Ishikawa (cell line): ENCODE measurements around the gene VASN.

ENCODE experiments used
- CEBPB ChIP-seq: IDR thresholded peaks from 2 replicates; pipeline ENCODE4 v1.6.1; 2012
- CREB1 ChIP-seq: IDR thresholded peaks from 2 replicates; pipeline ENCODE4 v1.6.1; 2012; ENCODE audit warnings: low read depth
- EGR1 ChIP-seq: IDR thresholded peaks from 2 replicates; pipeline ENCODE4 v1.6.1; 2012
- EP300 ChIP-seq: IDR thresholded peaks from 2 replicates; pipeline ENCODE4 v1.6.1; 2012; ENCODE audit warnings: borderline replicate concordance
- FOXM1 ChIP-seq: IDR thresholded peaks from 2 replicates; pipeline ENCODE4 v1.6.1; 2012; ENCODE audit warnings: low read depth, borderline replicate concordance
- NFIC ChIP-seq: IDR thresholded peaks from 2 replicates; pipeline ENCODE4 v1.6.1; 2012
- RAD21 ChIP-seq: IDR thresholded peaks from 2 replicates; pipeline ENCODE4 v1.6.1; 2012; ENCODE audit warnings: low read depth
- TAF1 ChIP-seq: IDR thresholded peaks from 2 replicates; pipeline ENCODE4 v1.6.1; 2012; ENCODE audit warnings: low read depth, mild to moderate bottlenecking
- TCF12 ChIP-seq: IDR thresholded peaks from 2 replicates; pipeline ENCODE4 v1.6.1; 2012; ENCODE audit warnings: low read depth
- TEAD4 ChIP-seq: IDR thresholded peaks from 2 replicates; pipeline ENCODE4 v1.6.1; 2012
- YY1 ChIP-seq: IDR thresholded peaks from 2 replicates; pipeline ENCODE4 v1.6.1; 2012; ENCODE audit warnings: low read depth
- ZBTB7A ChIP-seq: IDR thresholded peaks from 2 replicates; pipeline ENCODE4 v1.6.1; 2012; ENCODE audit warnings: low read depth
- TF ChIP-seq, protein P1 (sequence below): IDR thresholded peaks from 2 replicates; pipeline ENCODE4 v1.6.1; 2012
- TF ChIP-seq, protein P2 (sequence below): IDR thresholded peaks from 2 replicates; pipeline ENCODE4 v1.6.1; 2012
- TF ChIP-seq, protein P3 (sequence below): IDR thresholded peaks from 2 replicates; pipeline ENCODE4 v1.6.1; 2012; ENCODE audit warnings: low read depth, mild to moderate bottlenecking

The VASN gene

DNA sequence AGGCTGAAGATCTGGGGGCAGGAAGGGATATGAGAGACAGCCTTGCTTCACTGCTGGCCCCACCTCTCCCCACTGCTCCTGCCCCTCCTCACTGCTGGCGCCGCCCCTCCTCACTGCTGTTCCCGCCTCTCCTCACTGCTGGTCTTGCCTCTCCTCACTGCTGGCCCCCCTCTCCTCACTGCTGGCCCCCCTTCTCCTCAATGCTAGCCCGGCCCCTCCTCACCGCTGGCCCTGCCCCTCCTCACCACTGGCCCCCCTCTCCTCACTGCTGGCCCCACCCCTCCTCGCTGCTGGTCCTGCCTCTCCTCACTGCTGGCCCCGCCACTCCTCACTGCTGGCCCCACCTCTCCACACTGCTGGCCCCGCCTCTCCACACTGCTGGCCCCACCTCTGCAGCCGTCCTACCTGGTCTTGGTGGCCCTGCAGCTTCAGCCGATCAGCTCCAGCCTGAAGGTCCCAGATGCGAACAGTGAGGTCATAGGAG is 11.1 kb upstream of the VASN start:
- TF ChIP-seq EP300 (no peak), TEAD4 (no peak)

GRCh38 chr16:4361033-4361943 is 10.4 kb upstream of the VASN start:
- TF ChIP-seq RAD21, result no peak
- no peak for TF ChIP-seq TEAD4
- no peak for TF ChIP-seq ZBTB7A
- TF ChIP-seq EP300, result no peak
- TF ChIP-seq CREB1, result no peak
- TF ChIP-seq, protein P1, sequence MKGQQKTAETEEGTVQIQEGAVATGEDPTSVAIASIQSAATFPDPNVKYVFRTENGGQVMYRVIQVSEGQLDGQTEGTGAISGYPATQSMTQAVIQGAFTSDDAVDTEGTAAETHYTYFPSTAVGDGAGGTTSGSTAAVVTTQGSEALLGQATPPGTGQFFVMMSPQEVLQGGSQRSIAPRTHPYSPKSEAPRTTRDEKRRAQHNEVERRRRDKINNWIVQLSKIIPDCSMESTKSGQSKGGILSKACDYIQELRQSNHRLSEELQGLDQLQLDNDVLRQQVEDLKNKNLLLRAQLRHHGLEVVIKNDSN, result no peak
- TF ChIP-seq NFIC, result no peak
- TF ChIP-seq, protein P2, sequence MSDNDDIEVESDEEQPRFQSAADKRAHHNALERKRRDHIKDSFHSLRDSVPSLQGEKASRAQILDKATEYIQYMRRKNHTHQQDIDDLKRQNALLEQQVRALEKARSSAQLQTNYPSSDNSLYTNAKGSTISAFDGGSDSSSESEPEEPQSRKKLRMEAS, result no peak

- TF ChIP-seq EGR1, result no peak
- TF ChIP-seq, protein P3, sequence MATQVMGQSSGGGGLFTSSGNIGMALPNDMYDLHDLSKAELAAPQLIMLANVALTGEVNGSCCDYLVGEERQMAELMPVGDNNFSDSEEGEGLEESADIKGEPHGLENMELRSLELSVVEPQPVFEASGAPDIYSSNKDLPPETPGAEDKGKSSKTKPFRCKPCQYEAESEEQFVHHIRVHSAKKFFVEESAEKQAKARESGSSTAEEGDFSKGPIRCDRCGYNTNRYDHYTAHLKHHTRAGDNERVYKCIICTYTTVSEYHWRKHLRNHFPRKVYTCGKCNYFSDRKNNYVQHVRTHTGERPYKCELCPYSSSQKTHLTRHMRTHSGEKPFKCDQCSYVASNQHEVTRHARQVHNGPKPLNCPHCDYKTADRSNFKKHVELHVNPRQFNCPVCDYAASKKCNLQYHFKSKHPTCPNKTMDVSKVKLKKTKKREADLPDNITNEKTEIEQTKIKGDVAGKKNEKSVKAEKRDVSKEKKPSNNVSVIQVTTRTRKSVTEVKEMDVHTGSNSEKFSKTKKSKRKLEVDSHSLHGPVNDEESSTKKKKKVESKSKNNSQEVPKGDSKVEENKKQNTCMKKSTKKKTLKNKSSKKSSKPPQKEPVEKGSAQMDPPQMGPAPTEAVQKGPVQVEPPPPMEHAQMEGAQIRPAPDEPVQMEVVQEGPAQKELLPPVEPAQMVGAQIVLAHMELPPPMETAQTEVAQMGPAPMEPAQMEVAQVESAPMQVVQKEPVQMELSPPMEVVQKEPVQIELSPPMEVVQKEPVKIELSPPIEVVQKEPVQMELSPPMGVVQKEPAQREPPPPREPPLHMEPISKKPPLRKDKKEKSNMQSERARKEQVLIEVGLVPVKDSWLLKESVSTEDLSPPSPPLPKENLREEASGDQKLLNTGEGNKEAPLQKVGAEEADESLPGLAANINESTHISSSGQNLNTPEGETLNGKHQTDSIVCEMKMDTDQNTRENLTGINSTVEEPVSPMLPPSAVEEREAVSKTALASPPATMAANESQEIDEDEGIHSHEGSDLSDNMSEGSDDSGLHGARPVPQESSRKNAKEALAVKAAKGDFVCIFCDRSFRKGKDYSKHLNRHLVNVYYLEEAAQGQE, result no peak
- TF ChIP-seq, protein P1, result no peak
- TF ChIP-seq YY1, result no peak
- TF ChIP-seq NFIC, result no peak
- TF ChIP-seq CEBPB, result no peak
- TF ChIP-seq TCF12, result no peak
- no peak for TF ChIP-seq ZBTB7A
- no peak for TF ChIP-seq RAD21
- TF ChIP-seq, protein P2, result no peak
- TF ChIP-seq CREB1, result no peak
Measured at GRCh38 chr16:4361944-4362311, 9.7 kb upstream of the VASN start.

- no peak for TF ChIP-seq TAF1
- TF ChIP-seq CREB1, result no peak
- TF ChIP-seq, protein P3, result no peak
- TF ChIP-seq ZBTB7A, result no peak
- TF ChIP-seq TCF12, result no peak
- no peak for TF ChIP-seq YY1
- TF ChIP-seq EP300, result no peak
- TF ChIP-seq EGR1, result no peak
- TF ChIP-seq CEBPB, result no peak
- TF ChIP-seq FOXM1, result no peak
- TF ChIP-seq RAD21, result no peak
- TF ChIP-seq TEAD4, result no peak
- TF ChIP-seq, protein P1, result no peak
- TF ChIP-seq, protein P2, result no peak
- TF ChIP-seq NFIC, result no peak
Measured at GRCh38 chr16:4362476-4363135, 9.0 kb upstream of the VASN start.

DNA sequence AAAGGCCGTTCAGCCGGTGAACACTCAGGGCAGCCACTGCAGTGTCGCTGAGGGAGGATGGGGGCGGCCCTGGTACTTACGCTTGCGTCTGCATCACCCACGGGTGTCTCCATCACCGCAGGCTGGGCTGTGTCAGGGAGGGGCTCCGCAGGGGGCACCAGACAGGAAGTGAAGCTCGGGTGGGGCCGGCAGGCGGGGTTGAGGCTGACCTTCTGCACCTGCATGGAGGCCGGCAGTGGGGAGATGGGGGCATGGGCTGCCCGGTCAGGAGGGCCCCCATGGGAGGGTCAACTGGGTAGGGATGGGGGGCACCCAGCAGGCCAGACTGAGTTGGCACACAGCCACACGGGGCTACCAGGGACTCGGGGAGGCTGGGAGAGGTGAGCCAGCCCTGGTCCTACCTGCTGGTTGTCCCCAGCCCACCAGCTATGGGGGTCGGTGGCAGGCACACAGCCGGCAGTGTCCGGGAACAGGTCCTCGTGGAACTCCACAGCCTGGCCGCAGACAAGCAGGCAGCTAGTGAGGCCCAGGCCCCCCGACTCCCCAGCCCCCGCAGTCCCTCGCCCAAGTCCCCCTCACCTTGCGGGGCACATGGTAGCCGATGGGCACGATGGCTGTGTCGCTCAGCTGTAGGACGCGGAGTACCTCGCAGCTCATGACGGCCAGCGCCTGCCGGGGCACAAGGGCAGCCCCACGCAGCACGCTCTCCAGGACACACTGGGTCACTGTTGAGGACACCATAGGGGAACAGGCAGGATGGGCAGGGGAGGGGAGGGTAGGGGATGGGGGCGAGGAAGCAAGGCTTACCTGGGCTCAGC is 7.2 kb upstream of the VASN start:
- TF ChIP-seq EP300 (no peak), TCF12 (no peak), CEBPB (no peak), FOXM1 (no peak), TAF1 (no peak)
- TF ChIP-seq, protein P3, result no peak
